DOHH2 (cell line): ENCODE data around the gene SPATA31A1.
"Not testable (repeated sequence)": the region's sequence is repeated elsewhere in the genome, so short reads cannot be mapped to it uniquely, and the experiment has no call there.

Experiments
- H3F3A ChIP-seq: fragments of 200-600 bp; sonication (generic), shearing (Covaris generic); 2 replicates; pipeline ENCODE4 v1.6.0; 2016; ENCODE audit warnings: antibody characterized with exemption, mild to moderate bottlenecking; ENCODE audit not compliant: control insufficient read depth, insufficient read depth
- H3K27ac ChIP-seq: fragments of 200-600 bp; sonication (generic); 2 replicates; pipeline ENCODE4 v1.5.1; 2014; ENCODE audit warnings: low read depth, mild to moderate bottlenecking, low read length, moderate library complexity
- H3K27me3 ChIP-seq: fragments of 200-600 bp; sonication (generic); 2 replicates; pipeline ENCODE4 v1.6.1; 2014; ENCODE audit warnings: mild to moderate bottlenecking, low read length, mixed read lengths; ENCODE audit not compliant: control insufficient read depth
- H3K36me3 ChIP-seq: fragments of 200-600 bp; sonication (generic); 2 replicates; pipeline ENCODE4 v1.6.1; 2014; ENCODE audit warnings: mild to moderate bottlenecking, low read length, moderate library complexity, mixed read lengths; ENCODE audit not compliant: control insufficient read depth
- H3K4me1 ChIP-seq: fragments of 200-600 bp; sonication (generic); 2 replicates; pipeline ENCODE4 v1.6.1; 2014; ENCODE audit warnings: mild to moderate bottlenecking, low read length, mixed read lengths; ENCODE audit not compliant: control insufficient read depth
- H3K4me2 ChIP-seq: fragments of 200-600 bp; sonication (generic); 2 replicates; pipeline ENCODE4 v1.6.0; 2014; ENCODE audit warnings: mild to moderate bottlenecking, low read length, moderate library complexity
- H3K4me3 ChIP-seq: fragments of 200-600 bp; sonication (generic); 2 replicates; pipeline ENCODE4 v1.5.1; 2014; ENCODE audit warnings: mild to moderate bottlenecking, low read length, mixed read lengths
- H3K79me2 ChIP-seq: fragments of 200-600 bp; sonication (generic); 2 replicates; pipeline ENCODE4 v1.6.1; 2014; ENCODE audit warnings: mild to moderate bottlenecking, low read length, mixed read lengths; ENCODE audit not compliant: control insufficient read depth
- H3K9me2 ChIP-seq: fragments of 200-600 bp; sonication (generic); replicated peaks from 2 replicates; pipeline ENCODE4 v1.6.1; 2014; ENCODE audit warnings: mild to moderate bottlenecking, low read length, mixed read lengths; ENCODE audit not compliant: control insufficient read depth
- H3K9me3 ChIP-seq: fragments of 200-600 bp; sonication (generic); 2 replicates; pipeline ENCODE4 v1.6.1; 2014; ENCODE audit warnings: antibody characterized with exemption, low read length, mixed read lengths; ENCODE audit not compliant: control insufficient read depth, insufficient read depth
- H4K20me1 ChIP-seq: fragments of 200-600 bp; sonication (generic); 2 replicates; pipeline ENCODE4 v1.6.0; 2014; ENCODE audit warnings: low read depth, mild to moderate bottlenecking, antibody characterized with exemption, low read length, moderate library complexity; ENCODE audit not compliant: control insufficient read depth, insufficient read depth

The SPATA31A1 gene

GRCh38 chr9:39355369-39355768 lies at the start of gene SPATA31A1:
Gene SPATA31A1, plus strand, starts transcription at chr9:39355669. Its CDS starts 62 bp downstream, at chr9:39355731.
- H3K4me3 ChIP-seq, H3K27ac ChIP-seq, H4K20me1 ChIP-seq, H3K9me3 ChIP-seq, H3K27me3 ChIP-seq, H3K9me2 ChIP-seq, H3K79me2 ChIP-seq, H3K4me2 ChIP-seq, H3K36me3 ChIP-seq, H3K4me1 ChIP-seq, H3F3A ChIP-seq: not testable (repeated sequence)

GRCh38 chr9:39407261-39408204 lies 52.1 kb downstream of the SPATA31A1 start:
- H3K4me1 ChIP-seq, H3K79me2 ChIP-seq, H4K20me1 ChIP-seq, H3K4me2 ChIP-seq, H3K9me3 ChIP-seq, H3K9me2 ChIP-seq, H3K27ac ChIP-seq, H3K36me3 ChIP-seq, H3K4me3 ChIP-seq, H3K27me3 ChIP-seq, H3F3A ChIP-seq: not testable (repeated sequence)

- H3K9me2 ChIP-seq, H3K4me3 ChIP-seq, H3K4me2 ChIP-seq, H3K27ac ChIP-seq, H3K79me2 ChIP-seq, H3F3A ChIP-seq, H3K4me1 ChIP-seq, H3K36me3 ChIP-seq, H3K27me3 ChIP-seq, H4K20me1 ChIP-seq, H3K9me3 ChIP-seq: not testable (repeated sequence)
These were observed 55.9 kb downstream of the SPATA31A1 start for GRCh38 chr9:39411254-39411940.
